Inferior parietal cortex (tissue), 1 donor: ENCODE measurements around the gene GALNT10.

Experiments
- DNase-seq: peaks from one replicate; pipeline ENCODE4 v3.0.0-alpha.2; 2016; ENCODE audit errors: extremely low spot score

GALNT10 gene

DNA sequence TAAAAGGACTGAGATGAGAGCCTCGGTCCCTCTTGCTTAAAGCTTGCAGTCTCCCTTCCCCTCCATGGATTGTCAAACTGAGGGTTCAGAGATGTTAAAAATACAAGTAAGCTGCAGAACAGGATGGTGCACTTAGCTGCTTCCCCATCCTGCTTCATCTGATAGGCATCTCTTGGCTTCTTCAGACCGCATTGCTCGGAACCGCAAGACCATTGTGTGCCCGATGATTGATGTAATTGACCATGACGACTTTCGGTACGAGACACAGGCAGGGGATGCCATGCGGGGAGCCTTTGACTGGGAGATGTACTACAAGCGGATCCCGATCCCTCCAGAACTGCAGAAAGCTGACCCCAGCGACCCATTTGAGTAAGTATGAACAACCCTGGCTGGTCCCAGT, 189.7 kb downstream of the GALNT10 start:
- no peak for DNase-seq

DNA sequence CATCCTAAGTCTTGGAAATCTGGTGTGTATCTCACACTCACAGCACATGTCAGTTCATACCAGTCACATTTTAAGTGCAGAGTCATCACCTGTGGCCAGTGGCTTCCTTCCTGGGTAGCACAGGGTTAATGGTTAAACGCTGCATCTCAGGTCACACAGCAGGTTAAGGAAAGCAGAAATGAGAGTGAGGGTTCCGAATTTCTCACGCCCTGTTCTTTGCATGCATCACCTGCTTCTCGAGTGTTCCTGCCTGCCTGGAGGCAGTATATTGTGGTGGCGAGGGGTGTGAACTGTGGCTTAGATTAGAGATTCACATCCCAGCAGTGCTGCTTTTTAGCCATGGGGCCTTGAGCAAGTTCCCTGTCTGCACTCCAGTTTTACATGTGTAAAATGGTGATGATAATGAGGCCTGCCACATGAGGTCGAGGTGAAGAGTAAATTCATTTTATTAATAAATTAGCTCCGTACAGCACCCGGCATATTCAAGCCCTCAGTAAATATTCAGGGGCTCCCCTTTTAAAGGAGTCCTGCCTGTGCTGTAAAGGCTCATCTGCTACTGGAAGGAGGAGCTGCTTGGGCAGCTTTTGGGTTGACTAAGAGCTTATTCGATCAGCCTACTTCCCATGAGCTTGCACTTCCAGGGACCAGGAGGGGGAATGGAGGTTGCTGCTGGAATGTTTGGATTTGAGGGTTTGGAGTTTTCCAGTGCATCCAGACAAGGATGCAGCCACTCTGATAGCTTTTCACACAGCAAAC, 194.1 kb downstream of the GALNT10 start:
- no peak for DNase-seq

GRCh38 chr5:154385236-154385512, 194.6 kb downstream of the GALNT10 start:
- DNase-seq = no peak

DNA sequence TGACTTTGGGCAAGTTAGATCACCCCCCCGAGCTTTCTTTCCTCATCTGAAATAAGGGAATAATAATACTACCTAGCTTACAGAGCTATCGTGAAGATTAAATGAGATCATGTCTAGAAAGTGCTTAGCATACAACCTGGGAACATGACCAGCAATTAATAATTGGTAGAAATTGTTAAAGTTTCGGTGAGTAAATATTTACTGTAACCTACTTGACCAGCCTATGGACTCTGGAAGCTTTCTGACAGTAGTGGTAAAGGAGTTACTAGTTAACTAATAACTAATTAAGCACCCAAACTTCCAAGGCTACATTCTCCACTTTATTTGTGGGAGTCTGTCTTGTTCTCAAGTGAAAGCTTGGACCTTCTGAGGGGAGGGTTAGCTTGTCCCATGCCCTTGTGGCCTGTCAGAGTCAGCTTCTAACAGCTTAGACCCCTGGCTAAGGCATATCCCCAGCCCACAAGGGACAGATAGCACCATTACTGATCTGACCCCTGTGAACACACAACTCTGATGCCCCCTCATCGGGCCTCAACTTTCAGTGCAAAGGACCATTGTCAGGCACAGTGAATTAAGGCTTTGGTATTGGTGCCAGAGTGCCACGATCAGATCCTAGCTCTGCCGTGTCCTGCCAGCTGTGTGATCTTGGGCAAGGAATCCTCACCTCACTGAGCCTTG, 196.6 kb downstream of the GALNT10 start:
- no peak for DNase-seq

- DNase-seq = no peak
Observed at GRCh38 chr5:154388842-154389241, 198.3 kb downstream of the GALNT10 start.

GRCh38 chr5:154390096-154390495, 199.6 kb downstream of the GALNT10 start:
- DNase-seq = no peak

DNA sequence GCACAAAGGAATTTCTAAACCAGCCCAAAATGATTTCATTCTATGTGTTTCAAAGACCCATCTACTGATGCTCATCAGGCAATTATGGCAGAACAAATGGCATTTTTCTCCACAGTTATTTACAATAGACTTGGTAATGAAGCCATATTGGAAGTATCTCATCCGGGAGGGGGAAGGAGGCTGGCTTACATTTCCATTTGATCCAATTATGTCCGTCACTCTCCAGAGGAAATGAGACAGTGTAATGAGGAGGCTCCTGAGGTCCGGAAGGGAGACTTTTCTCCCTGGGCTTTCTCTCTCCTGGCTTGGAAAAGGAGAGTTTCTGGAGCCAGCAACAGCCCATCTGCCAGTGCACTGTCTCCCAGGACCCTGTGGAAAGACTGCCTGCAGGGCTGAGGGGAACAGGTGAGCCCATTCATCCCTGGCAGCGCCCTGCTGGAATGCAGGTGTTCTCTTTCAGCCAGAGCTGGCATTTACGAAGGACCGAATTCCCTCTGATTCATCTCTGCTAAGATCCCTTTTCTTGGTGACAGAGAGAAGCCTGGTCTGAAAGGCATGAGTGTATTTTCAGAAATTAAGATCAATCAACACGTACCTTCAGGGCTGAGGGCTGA, 200.3 kb downstream of the GALNT10 start:
- DNase-seq = no peak

DNA sequence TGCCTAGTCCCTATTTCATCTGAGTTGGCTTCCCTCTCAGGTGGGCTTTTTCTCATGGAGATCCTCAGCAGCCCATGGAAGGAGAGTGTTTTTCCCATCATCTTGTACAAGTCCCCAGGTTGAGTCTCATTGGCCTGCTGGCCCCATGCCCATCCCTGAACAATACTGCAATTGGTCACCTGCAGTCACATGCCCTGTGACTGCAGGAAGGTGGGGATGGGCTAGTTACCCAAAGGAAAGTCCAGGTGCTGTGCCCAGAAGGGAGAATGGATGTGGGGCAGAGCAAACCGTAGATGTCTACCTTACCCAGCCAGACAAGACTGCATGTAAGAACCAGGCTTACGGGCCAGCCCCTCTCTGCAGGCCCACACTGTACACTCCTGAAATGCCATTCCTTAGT, 201.3 kb downstream of the GALNT10 start:
- DNase-seq = no peak

DNA sequence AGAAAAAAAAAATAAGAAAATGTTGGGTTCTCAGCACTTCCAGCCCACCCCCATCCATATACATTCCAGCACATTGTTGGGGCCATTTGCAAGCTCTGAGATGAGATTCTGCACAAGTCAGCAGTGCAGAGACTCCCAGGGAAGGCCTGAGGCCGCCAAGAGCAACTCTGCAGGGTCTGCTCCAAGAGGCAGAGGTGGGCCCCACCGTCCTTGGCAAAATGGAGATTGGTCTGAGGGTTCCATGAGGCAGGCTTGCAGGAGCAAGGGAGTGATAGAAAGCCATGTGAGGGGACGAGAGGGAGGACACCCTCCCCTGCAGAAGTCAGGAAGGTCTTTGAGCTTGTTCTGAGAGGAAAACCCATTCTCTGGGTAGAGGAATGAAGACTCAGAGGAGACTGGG, 203.3 kb downstream of the GALNT10 start:
- no peak for DNase-seq

DNA sequence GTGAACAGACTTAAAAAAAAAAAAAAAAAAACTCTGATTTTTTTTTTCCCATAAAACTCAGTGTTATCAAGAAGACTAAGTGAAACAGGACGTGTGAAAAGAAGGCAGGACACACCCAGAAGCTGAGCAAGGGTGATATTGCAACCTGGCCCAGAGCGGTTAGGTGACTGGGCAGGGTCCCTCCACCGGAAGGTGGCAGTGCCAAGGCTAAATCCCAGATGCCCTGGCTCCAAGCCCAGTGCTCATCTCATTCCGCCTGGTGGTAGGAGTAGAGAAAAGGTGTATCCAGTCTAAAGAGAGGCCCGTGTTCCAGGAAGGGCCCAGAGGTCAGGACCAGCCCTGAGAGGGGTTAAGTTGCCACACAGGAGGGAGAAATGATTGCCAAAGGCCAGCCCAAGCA, 203.8 kb downstream of the GALNT10 start:
- DNase-seq = no peak

DNA sequence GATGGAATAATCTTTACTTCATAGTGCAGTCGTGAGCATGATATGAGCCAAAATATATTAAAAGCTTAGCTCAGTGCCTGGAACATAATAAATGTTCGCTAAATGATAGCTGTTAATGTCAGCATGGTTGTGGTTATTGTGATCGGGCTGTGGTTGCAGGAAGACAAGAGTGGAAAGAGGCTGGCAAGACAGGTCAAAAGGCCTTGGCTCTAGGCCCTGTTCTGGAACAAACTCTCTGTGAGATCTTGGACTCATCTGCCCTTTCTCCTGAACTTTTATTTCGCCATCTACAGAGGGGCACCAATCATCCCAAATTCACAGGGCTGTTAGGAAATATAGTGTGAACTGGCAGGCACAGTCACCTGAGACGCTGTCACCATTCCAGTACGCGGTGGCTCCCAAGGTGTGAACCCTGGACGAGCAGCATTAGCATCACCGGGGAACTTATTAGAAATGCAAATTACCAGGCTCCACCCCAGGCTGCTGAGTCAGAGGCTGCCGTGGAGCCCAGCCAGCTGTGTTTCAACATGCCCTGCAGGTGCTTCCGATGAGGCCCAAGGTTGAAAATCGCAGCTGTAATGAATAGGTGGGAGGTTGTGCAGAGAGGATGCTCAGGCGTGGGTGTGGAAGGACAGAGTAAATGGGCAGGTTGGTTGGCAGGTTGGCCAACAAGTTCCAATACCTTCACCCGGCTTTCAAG, 205.0 kb downstream of the GALNT10 start:
- no peak for DNase-seq

GRCh38 chr5:154396128-154396527, 205.6 kb downstream of the GALNT10 start:
- DNase-seq = no peak

GRCh38 chr5:154397652-154398406, 207.3 kb downstream of the GALNT10 start:
- no peak for DNase-seq

DNA sequence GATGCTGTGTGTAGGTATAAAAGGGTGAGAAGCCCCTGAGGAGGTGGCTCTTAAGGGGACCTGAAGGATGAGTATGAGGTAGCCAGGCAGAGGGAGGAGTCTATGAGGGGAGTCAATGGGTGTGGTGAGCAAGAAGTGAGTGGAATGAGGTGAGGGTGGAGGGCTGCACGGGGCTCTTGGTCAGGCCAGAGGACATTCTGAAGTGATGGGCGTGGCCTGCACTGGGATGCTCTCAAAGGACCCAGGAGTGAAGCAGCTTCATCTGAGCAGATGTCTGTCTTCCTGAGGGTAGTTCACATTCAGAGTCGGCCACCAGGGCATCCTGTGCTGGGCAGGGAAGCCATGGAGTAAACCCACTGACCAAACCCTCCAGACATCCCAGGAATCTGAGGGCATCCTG, 210.1 kb downstream of the GALNT10 start:
- DNase-seq = no peak

DNA sequence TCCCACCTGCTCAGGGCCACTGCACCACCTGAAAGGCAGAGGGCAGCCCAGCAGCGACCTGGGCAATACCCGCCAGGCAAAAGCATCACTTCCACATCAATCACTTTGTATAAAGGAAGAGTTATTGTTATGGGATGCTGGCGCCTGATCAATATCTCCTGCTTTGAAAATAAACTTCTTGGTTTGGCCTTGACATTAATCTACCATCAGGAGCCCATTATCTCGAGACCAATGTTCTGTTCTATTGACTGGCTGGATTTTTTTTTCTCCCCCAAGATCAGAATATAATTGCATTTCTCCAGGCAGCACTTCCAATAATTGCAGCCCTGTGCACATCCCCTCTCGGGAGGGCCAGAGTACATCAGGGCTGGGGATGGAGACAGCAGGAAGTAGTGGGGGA, 210.8 kb downstream of the GALNT10 start:
- DNase-seq = no peak

GRCh38 chr5:154401931-154402330, 211.4 kb downstream of the GALNT10 start:
- DNase-seq = no peak

- DNase-seq = no peak
Observed at GRCh38 chr5:154402611-154403010, 212.1 kb downstream of the GALNT10 start.

- DNase-seq = no peak
Observed at GRCh38 chr5:154403234-154403633, 212.7 kb downstream of the GALNT10 start.

- DNase-seq = no peak
Observed at GRCh38 chr5:154403776-154404387, 213.3 kb downstream of the GALNT10 start.

GRCh38 chr5:154405078-154405792, 214.7 kb downstream of the GALNT10 start:
- DNase-seq = peak; percentile 80

DNA sequence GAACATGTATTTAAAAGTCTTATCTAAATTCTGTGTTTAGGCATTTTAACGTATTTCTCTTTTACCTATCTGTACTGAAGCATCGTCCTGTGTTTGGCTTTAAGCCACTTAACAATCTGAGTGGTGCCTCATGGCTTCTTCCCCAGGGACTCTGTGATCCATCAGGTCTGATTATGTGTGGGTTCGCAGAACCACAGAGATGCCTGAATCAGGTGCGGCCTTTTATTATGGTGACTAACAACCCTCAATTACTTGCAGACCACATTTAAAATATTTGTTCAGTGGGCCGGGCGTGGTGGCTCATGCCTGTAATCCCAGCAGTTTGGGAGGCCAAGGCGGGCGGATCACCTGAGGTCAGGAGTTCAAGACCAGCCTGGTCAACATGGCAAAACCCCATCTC, 215.7 kb downstream of the GALNT10 start:
- DNase-seq = no peak
